NCI-H345 (cell line): Measurements from ENCODE around the gene AHNAK.
A peak's percentile ranks its signal among the peaks of the same experiment; 100 is the strongest.
"Not testable (repeated sequence)": the region's sequence is repeated elsewhere in the genome, so short reads cannot be mapped to it uniquely, and the experiment has no call there.

Source experiments
- DNase-seq: peaks from one replicate; lab custom pipeline; 2025; lab: John Stamatoyannopoulos, UW

AHNAK gene

DNA sequence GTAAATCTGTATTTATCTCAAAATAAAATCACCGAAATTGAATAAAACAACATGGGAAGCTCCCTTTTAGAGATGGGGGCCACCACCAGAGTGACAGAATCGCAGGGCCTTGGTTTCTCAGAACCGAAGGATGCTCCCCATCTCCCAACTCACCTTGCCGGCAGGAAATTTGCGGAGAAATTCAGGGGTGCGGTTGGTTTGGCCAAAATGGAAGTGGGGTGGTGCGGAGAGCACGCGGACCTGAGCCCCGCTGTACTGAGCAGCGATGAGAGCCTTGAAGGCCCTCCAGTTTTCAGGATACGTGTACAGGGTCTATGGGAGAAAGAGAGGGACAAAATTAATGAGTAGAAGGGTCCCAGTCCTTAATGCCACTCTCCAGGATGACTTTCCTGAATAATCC lies 25.8 kb upstream of the AHNAK start:
- DNase-seq: no peak

- not testable (repeated sequence) for DNase-seq
Observed at GRCh38 chr11:62571493-62571892, 24.9 kb upstream of the AHNAK start.

DNA sequence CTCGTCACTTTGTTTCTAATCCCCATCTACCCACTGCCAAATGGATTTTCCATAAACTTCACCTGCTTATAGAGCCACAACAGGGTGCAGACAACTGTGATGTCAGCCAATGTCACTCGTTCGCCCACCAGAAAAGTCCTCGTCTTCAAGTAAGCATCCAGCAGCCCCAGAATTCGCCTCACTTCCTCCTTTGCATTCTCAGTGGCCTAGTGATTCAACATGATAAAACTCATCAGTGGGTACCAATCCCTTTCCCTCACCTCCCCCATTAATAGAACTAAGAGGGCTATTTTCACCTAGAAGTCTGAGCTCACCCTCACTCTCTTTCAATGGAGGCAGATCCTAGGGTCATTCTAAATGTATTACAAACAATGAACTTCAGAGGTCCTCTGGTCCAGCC lies 24.3 kb upstream of the AHNAK start:
- not testable (repeated sequence) for DNase-seq

- no peak for DNase-seq
Observed at GRCh38 chr11:62569611-62570010, 23.0 kb upstream of the AHNAK start.

DNA sequence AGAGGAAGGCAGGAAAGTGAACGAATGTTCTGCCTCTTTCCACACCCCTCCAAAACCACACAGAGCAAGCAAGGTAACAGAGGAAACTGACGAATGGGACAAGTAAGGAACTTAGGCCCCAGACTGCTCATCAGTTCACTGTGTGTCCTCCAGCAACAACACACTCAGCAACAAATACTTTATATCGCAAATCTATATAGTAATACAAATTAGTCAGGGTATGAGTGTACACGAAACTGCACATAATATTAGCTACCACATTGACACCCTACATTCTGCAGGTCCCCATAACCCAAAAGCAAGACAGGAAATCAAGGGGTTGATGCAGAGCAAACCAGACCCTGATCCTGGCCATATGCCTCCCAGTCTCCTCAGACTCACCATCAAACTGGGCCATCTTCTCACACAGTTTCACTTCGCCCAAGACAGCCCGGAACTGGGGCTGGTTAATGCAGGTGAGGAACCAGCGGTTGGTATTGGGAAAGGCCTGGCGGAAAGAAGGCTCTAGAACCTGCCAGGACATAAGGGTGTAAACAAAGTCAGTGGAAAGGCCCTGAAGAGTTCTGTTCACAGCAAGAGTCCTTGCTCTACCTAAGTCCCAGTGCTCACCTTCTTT lies 20.5 kb upstream of the AHNAK start:
- DNase-seq: no peak

GRCh38 chr11:62566247-62566646 lies 19.6 kb upstream of the AHNAK start:
- no peak for DNase-seq

- no peak for DNase-seq
Observed at GRCh38 chr11:62565100-62565802, 18.6 kb upstream of the AHNAK start.

DNA sequence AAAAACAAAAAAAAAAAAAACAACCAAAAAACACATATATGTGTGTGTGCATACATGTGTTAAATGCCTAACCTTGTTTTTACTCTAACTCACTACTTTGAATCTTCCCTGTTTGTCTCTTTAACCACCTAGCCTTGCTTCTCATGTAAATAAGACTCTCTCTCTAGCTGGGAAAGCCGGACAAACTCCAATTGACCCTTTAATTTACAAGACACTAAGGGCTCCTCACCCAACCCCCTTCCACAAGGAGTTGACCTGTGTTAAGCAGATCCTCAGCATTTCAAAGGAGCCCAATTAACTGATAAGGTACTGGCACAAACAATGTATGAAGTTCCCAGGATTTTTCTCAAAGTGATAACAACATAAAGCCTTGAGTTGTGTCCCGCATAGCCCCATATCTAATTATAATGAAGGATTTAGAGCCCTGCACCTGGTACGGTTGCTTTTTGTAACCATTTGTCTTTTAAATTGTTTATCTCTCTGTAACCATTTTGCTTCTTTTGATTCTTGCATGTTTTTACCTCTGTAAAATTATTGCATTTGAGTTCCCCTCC lies 15.1 kb upstream of the AHNAK start:
- DNase-seq: not testable (repeated sequence)

- peak; percentile 21 for DNase-seq
Observed at GRCh38 chr11:62560566-62561103, 14.0 kb upstream of the AHNAK start.

DNA sequence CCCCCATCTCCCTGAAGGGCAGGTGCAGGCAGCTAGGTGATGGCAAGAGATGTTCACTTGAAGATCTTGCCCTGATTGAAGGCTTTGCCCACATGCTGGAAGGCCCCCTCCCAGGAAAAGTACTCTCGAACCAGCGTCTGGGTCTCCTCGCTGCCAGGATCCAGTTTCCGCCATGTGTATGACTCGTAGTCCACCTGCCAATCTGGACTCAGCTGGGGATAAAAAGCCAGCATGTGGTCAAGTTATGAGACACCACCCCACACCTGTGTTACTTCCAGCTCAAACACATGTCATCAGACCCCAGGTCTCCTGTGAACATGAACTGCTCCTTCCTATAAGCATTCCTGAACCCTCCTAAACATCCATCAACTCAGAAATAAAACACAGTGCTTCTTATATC lies 13.0 kb upstream of the AHNAK start:
- DNase-seq: not testable (repeated sequence)

GRCh38 chr11:62559204-62559603 lies 12.6 kb upstream of the AHNAK start:
- DNase-seq: no peak

DNA sequence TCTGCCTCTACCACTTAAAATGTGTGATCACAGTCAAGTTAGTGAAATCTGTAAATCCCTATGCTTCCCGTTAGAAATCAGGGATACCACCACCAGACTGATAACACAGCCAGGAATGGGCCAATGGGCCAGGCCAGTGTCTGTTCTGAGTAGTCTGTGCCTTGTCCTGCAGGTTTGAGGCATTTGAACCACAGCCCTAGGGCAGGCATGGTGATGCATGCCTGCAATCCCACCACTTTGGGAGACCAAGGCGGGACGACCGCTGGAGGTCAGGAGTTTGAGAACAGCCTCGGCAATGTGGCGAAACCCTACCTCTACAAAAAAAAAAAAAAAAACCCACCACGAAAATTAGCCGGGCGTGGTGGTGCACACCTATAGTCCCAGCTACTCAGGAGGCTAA lies 12.1 kb upstream of the AHNAK start:
- no peak for DNase-seq

DNA sequence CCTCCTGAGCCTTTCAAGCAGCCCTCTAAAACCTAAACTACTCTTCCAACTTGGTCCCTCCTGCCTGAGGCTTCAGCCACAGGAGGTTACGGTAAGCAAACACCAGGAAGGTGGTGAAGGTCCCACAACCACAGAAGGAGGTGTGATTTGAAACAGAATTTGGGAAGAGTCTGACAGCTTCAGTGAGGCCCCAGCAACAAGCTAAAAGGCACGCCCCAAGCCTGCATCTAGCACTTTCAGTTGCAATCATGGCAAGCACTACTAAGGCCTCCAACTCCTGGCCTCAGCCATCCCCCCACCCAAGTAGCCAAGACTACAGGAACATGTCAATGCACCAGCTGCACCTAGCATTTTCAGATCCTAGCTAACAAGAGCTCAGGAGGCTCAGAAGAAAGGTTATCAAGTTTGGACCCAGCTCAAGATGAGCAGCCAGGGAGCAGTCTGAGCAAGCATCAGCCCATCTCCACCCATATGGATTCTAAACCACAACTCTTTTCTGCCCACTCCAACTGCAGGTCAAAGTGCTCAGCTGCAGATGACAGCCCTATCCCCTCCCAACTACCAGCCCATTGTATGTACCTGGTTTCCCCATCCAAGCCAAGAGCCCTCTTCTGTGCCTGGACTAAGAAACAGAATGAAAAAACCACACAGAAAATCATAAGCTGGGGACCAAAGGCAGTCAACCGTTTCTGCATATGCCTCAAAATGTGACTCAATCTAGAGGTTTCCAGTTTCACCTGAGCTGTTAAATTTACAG lies 10.4 kb upstream of the AHNAK start:
- DNase-seq: no peak

DNA sequence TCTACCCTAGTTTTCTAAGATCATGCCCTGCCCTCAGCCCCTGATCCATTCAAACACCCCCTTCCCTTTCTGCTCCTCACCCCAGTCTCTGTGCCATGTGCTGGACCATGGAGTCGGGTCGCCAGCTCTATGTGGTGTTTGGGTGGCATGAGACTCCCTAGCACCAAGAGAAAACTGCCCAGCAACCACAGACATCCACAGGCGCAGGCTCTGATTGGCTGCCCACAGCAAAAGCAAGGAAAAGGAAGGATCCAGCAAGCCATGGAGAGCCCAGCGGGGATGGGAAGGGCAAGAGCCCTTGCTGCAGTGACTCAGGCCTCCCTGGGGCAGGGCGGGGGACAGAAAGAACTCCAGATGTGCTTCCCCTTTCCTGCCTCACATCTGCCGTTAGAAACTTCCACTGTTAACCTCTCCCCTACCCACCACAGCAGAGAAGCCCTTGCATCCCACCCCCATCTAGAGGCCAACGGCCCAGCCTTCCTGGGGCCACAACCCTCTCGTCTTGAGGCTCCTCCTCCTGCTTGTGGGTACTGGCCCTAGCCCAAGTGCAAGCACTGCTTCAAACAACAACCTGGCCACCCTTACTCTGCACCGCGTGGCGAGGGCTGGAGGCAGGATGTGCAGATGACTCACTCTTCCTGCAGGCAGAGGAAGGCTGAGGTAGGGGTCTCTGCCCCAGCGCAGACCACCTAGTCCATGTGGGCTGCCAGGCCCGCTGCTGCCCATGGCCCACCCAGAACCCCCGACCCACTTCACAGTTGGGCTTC lies 9.7 kb upstream of the AHNAK start:
- DNase-seq: no peak

GRCh38 chr11:62555464-62556107 lies 9.0 kb upstream of the AHNAK start:
- no peak for DNase-seq

DNA sequence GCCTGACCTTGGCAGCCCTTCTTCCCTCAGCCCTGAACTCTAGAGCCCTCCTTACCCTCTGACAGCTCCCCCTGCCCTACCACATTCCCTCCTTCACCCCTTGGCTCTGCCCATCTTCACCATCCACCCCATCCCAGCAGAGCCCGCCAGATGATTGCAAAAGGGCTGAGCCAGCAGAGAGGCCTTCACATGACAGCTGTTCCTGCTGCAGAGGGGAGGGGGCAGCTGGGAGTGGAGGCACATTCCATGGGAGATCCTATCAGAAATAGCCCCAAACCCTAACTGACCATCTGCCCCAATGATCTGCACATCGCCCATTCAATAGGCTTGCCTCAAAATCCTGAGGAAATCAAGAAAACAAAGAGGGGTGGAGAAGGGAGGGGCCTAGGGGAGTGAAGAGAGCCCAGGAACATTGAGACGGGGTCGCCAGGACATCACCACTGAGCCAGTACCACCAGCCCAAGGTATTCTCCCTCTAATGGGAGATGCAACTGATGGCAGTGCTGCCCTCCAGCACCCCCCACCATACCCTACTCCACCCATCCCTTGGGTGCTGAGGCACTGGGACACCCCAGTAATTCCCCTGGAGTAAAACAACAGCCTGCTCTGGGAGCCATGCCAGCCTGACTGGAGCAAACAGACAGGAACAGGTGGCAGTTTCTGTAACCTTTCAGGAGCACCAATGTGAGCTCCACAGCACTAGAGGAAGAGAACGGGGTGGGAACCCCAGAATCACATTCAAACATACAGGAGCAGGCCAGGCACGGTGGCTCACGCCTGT lies 8.0 kb upstream of the AHNAK start:
- DNase-seq: no peak

DNA sequence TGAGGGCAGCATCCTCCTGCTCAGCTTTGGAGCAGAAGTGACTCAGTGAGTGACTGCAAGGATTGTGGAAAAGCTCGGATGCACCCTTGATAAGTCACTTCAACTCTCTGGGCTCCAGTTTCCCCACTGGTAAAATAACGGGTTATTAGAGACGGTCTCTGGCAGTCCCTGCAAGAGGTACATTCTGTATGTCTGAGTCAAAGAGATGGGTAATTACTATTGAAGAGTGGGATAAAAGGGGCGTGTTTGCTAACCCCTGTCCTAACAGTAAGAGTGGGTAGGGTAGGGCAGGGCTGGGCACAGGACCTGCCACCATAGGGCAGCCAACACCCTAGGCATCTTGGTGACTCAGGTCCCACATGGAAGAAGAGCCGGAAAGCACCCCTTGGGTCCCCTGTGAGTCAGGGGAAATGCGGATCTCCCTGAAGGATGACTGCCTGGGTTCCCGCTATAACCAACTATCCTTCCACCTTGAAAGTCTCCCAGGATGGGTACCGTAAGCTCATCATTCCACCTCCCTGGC lies 7.3 kb upstream of the AHNAK start:
- DNase-seq: no peak

GRCh38 chr11:62553080-62553838 lies 6.7 kb upstream of the AHNAK start:
- no peak for DNase-seq

- no peak for DNase-seq
Observed at GRCh38 chr11:62552485-62553079, 6.0 kb upstream of the AHNAK start.
